Measurements from ENCODE around the gene SLC1A2. TPM values are rescaled to one million over a fixed set of nuclear protein-coding genes. Genes with fewer than 3 reads are reported as not detected.

Gene SLC1A2
- total RNA-seq, 1 donor from 2014 or later, result 1.9 TPM

- no peak for TF ChIP-seq CTCF (IDR thresholded peaks at IDR 0.05; ENCODE audit: unreplicated experiment)
- Mint-ChIP-seq H3K36me3 (no peaks in the 10 kb centered on the region), H3K4me3 (no peak overlapping the region), H3K9me3 (peaks cover 4% of the 10 kb centered on the region), H3K27ac (no peak overlapping the region), H3K27me3 (ENCODE audit: low read depth) (peaks cover 16% of the 10 kb centered on the region), H3K4me1 (peaks cover 5% of the 10 kb centered on the region)
- DNase-seq (ENCODE audit: low spot score in 2 of 2, unreplicated experiment in 2 of 2), result no peak
Measured at GRCh38 chr11:35241083-35241482, 178.3 kb downstream of the SLC1A2 start.

- peaks cover 16% of the 10 kb centered on the region for H3K27me3 Mint-ChIP-seq (ENCODE audit: low read depth)
- DNase-seq (ENCODE audit: low spot score in 2 of 2, unreplicated experiment in 2 of 2), result no peak
- H3K9me3 Mint-ChIP-seq, result peaks cover 9% of the 10 kb centered on the region
- H3K27ac Mint-ChIP-seq, result no peak overlapping the region
- H3K4me1 Mint-ChIP-seq, result peaks cover 5% of the 10 kb centered on the region
- TF ChIP-seq CTCF (IDR thresholded peaks at IDR 0.05; ENCODE audit: unreplicated experiment), result no peak
- no peak overlapping the region for H3K4me3 Mint-ChIP-seq
- H3K36me3 Mint-ChIP-seq, result peaks cover under 1% of the 10 kb centered on the region
Measured at GRCh38 chr11:35239471-35240075, 179.8 kb downstream of the SLC1A2 start.

- Mint-ChIP-seq H3K27ac (no peak overlapping the region), H3K4me1 (peaks cover 5% of the 10 kb centered on the region), H3K27me3 (ENCODE audit: low read depth) (peaks cover 16% of the 10 kb centered on the region), H3K9me3 (peaks cover 13% of the 10 kb centered on the region), H3K36me3 (peaks cover 2% of the 10 kb centered on the region), H3K4me3 (no peak overlapping the region)
- no peak for TF ChIP-seq CTCF (IDR thresholded peaks at IDR 0.05; ENCODE audit: unreplicated experiment)
- no peak for DNase-seq (ENCODE audit: low spot score in 2 of 2, unreplicated experiment in 2 of 2)
Measured at GRCh38 chr11:35238882-35239281, 180.5 kb downstream of the SLC1A2 start.

- Mint-ChIP-seq H3K9me3 (peaks cover 16% of the 10 kb centered on the region), H3K36me3 (peaks cover 2% of the 10 kb centered on the region), H3K4me1 (peaks cover 5% of the 10 kb centered on the region), H3K27ac (no peak overlapping the region), H3K4me3 (no peak overlapping the region), H3K27me3 (ENCODE audit: low read depth) (peaks cover 16% of the 10 kb centered on the region)
- peak; percentile 90 for TF ChIP-seq CTCF (IDR thresholded peaks at IDR 0.05; ENCODE audit: unreplicated experiment)
- no peak for DNase-seq (ENCODE audit: low spot score in 2 of 2, unreplicated experiment in 2 of 2)
Measured at GRCh38 chr11:35237860-35238715, 181.3 kb downstream of the SLC1A2 start.

GRCh38 chr11:35237351-35237750, 182.0 kb downstream of the SLC1A2 start:
- no peak overlapping the region for H3K27ac Mint-ChIP-seq
- peaks cover 5% of the 10 kb centered on the region for H3K4me1 Mint-ChIP-seq
- peaks cover 16% of the 10 kb centered on the region for H3K27me3 Mint-ChIP-seq (ENCODE audit: low read depth)
- TF ChIP-seq CTCF (IDR thresholded peaks at IDR 0.05; ENCODE audit: unreplicated experiment), result no peak
- H3K36me3 Mint-ChIP-seq, result peaks cover 2% of the 10 kb centered on the region
- H3K9me3 Mint-ChIP-seq, result peaks cover 16% of the 10 kb centered on the region
- DNase-seq (ENCODE audit: low spot score in 2 of 2, unreplicated experiment in 2 of 2), result no peak
- no peak overlapping the region for H3K4me3 Mint-ChIP-seq

Data from mesothelial cell of epicardium (in vitro differentiated cells).